Measurements from ENCODE around the gene DRC7.

DRC7 gene

DNA sequence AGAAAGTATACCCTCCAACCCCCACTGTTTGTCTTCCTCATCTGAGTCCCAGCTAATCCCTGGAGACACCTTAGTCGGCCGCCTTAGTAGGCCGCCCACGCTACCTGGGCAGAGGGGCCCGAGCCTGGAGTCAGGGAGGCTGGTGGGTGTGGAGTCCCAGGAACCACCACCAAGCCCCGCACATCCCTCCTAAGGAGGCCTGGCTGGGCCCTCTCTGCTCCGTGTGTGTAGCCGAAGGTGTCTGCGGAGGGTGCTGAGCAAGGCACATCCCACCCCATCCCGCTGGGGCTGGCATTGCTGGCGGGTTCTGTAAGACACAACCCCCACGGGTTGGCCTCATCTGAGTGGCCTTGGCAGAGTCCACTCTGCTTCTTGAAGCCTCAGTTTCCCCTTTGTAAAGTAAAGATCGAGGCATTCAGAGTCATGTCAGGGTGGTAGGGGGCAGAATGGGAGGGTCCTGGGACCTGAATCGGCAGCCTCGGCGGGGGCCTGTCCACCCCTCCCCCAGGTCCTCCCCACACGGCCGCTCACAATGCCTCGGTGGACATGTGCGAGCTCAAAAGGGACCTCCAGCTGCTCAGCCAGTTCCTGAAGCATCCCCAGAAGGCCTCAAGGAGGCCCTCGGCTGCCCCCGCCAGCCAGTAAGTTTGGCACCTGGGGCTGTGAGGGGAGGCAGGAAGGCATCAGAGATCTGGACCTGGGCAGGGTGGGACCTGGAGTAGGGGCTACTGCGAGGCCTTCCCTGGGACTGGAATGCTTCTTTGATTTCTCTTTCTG lies 41.7 kb upstream of the DRC7 start:
- H3K27me3 ChIP-seq (replicated peaks; ENCODE audit: control insufficient read depth, insufficient read depth, low read length): no peaks in the 10 kb centered on the region; the same call in 1 of the 2 replicates
- H3K36me3 ChIP-seq (ENCODE audit: control insufficient read depth, insufficient read depth, low read length): no peaks in the 10 kb centered on the region
- no peak overlapping the region for H3K4me3 ChIP-seq (replicated peaks; ENCODE audit: low read depth, low read length)
- DNase-seq (ENCODE audit: extremely low read depth, insufficient read length): no peak
- TF ChIP-seq, protein P1, sequence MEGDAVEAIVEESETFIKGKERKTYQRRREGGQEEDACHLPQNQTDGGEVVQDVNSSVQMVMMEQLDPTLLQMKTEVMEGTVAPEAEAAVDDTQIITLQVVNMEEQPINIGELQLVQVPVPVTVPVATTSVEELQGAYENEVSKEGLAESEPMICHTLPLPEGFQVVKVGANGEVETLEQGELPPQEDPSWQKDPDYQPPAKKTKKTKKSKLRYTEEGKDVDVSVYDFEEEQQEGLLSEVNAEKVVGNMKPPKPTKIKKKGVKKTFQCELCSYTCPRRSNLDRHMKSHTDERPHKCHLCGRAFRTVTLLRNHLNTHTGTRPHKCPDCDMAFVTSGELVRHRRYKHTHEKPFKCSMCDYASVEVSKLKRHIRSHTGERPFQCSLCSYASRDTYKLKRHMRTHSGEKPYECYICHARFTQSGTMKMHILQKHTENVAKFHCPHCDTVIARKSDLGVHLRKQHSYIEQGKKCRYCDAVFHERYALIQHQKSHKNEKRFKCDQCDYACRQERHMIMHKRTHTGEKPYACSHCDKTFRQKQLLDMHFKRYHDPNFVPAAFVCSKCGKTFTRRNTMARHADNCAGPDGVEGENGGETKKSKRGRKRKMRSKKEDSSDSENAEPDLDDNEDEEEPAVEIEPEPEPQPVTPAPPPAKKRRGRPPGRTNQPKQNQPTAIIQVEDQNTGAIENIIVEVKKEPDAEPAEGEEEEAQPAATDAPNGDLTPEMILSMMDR (IDR thresholded peaks at IDR 0.05; ENCODE audit: insufficient read depth, low read length, poor library complexity, severe bottlenecking): no peak

DNA sequence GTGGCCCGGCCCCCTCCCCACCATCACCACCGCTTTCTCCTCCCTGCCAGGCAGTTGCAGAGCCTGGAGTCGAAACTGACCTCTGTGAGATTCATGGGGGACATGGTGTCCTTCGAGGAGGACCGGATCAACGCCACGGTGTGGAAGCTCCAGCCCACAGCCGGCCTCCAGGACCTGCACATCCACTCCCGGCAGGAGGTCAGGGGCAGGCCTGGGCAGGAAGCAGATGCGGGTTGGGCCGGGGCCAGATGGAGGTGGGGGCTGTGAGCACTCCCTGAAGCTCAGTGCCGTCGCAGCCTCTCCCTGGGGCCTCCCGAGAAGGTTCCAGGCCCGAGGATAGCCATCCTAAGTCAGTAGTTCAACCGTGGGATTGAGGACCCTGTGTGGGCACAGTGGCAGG lies 40.7 kb upstream of the DRC7 start:
- TF ChIP-seq, protein P1 (IDR thresholded peaks at IDR 0.05; ENCODE audit: insufficient read depth, low read length, poor library complexity, severe bottlenecking): no peak
- H3K36me3 ChIP-seq (ENCODE audit: control insufficient read depth, insufficient read depth, low read length): no peaks in the 10 kb centered on the region

DNA sequence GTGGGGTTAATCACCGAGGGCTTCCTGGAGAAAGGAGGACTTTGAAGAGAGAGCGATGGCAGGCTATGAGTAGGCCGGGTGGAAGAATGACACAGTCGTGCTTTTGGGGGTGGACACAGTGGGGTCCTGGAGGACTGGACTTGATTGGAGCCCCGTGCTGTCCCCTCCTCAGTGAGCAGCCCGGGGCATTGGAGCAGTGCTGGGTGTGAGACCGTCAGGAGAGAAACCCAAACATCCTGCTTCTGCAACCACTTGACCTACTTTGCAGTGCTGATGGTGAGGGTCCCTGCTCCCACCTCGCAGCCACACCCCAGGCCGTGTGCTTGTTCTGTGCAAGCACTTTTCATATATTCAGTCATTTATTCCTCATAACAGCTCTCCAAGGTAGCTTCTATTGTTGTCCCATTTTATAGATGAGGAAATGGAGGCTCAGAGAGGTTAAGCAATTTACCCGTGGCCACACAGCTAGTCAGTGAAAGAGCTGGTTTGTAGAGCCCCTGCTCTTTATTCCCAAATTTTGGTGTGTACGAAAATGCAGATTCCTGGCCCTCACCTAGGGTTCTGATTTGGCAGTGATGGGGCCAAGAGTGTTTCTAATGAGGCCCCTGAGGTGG lies 38.2 kb upstream of the DRC7 start:
- TF ChIP-seq, protein P1 (IDR thresholded peaks at IDR 0.05; ENCODE audit: insufficient read depth, low read length, poor library complexity, severe bottlenecking): no peak
- no peak overlapping the region for H3K4me3 ChIP-seq (replicated peaks; ENCODE audit: low read depth, low read length)
- DNase-seq (ENCODE audit: extremely low read depth, insufficient read length): no peak
- H3K27me3 ChIP-seq (replicated peaks; ENCODE audit: control insufficient read depth, insufficient read depth, low read length): no peaks in the 10 kb centered on the region; the same call in none of the 2 replicates
- H3K36me3 ChIP-seq (ENCODE audit: control insufficient read depth, insufficient read depth, low read length): no peaks in the 10 kb centered on the region

More for the DNA sequence above, 40.7 kb upstream of the DRC7 start:
- DNase-seq (ENCODE audit: extremely low read depth, insufficient read length): no peak
- no peaks in the 10 kb centered on the region; the same call in none of the 2 replicates for H3K27me3 ChIP-seq (replicated peaks; ENCODE audit: control insufficient read depth, insufficient read depth, low read length)
- no peak overlapping the region for H3K4me3 ChIP-seq (replicated peaks; ENCODE audit: low read depth, low read length)

DNA sequence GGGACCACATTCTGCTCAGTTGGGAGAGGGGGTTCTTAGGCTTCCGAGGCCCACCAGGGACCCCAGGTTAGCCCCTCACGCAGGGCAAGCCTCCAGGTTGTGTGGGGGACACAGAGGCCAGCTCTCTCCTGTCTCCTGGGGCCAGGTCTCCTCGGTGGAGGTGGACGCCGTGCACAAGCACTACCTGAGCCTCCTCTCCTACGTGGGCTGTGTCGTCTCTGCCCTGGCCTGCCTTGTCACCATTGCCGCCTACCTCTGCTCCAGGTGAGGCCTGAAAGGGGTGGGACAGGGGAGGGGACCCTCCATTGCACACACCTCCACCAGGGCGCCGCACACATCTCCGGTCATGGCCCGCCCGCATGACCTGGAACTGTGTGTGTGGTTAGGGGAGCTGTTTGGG lies 37.4 kb upstream of the DRC7 start:
- Histone ChIP-seq H3K36me3 (ENCODE audit: control insufficient read depth, insufficient read depth, low read length) (no peaks in the 10 kb centered on the region), H3K27me3 (replicated peaks; ENCODE audit: control insufficient read depth, insufficient read depth, low read length) (no peaks in the 10 kb centered on the region; the same call in none of the 2 replicates), H3K4me3 (replicated peaks; ENCODE audit: low read depth, low read length) (no peak overlapping the region)
- TF ChIP-seq, protein P1 (IDR thresholded peaks at IDR 0.05; ENCODE audit: insufficient read depth, low read length, poor library complexity, severe bottlenecking): no peak
- no peak for DNase-seq (ENCODE audit: extremely low read depth, insufficient read length)

DNA sequence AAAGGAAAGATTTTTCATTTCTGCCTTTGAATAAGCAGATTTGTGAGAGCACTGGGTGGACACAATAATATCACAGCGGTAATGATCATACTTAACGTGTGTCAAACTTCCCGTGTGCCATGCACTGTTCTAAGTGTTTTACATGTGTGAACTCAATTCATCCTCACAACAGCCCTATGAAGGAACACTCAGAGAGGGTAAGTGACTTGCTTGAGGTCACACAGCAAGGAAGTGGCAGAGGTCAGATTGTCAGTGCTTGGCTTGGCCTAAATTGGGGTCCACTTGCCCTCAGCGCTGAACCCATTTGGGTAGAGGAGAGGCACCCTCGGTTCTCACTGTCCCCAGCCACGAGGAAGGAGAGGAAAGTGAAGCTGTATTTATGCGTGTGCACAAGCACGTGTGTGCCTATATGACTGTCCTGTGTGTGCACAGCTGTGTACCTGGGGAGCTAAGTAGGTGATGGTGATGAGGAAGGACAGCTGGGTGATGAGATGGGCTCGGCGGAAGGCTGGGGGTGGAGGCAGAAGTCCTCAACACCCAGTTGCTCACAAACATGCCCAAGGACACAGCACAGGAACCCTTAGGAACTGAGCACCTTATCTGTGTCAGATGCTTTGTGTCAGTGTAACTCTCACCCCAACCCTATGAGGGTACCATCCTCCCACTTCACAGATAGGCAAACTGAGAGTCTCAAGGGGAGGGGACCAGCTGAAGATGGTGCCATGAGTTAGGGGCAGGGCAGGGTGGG lies 36.3 kb upstream of the DRC7 start:
- Histone ChIP-seq H3K27me3 (replicated peaks; ENCODE audit: control insufficient read depth, insufficient read depth, low read length) (no peaks in the 10 kb centered on the region; the same call in none of the 2 replicates), H3K4me3 (replicated peaks; ENCODE audit: low read depth, low read length) (no peak overlapping the region), H3K36me3 (ENCODE audit: control insufficient read depth, insufficient read depth, low read length) (no peaks in the 10 kb centered on the region)
- DNase-seq (ENCODE audit: extremely low read depth, insufficient read length): no peak
- TF ChIP-seq, protein P1 (IDR thresholded peaks at IDR 0.05; ENCODE audit: insufficient read depth, low read length, poor library complexity, severe bottlenecking): no peak
